Peyer's patch (tissue), 4 donors: ENCODE data around the gene RNF213. TPM values are rescaled to one million over a fixed set of nuclear protein-coding genes. Genes with fewer than 3 reads are reported as not detected.
"Not testable (repeated sequence)": the region's sequence is repeated elsewhere in the genome, so short reads cannot be mapped to it uniquely, and the experiment has no call there.

ENCODE experiments used
- DNase-seq, 3 donors: peaks; one replicate each; pipeline ENCODE4 v3.0.0-alpha.2; 2017 to 2019
- H3K27ac ChIP-seq, 4 donors: fragments of 200-600 bp; sonication (generic); one replicate each; pipeline ENCODE4 v1.5.1; 2016 to 2019
- H3K27me3 ChIP-seq, 2 donors: fragments of 200-600 bp; sonication (generic); one replicate each; pipeline ENCODE4 v1.5.1; 2019
- H3K36me3 ChIP-seq, 3 donors: fragments of 200-600 bp; sonication (generic); one replicate each; pipeline ENCODE4 v1.5.1; 2016 to 2019
- H3K4me1 ChIP-seq, 4 donors: fragments of 200-600 bp; sonication (generic); one replicate each; pipeline ENCODE4 v1.5.1; 2016 to 2019
- H3K4me3 ChIP-seq, 4 donors: fragments of 200-600 bp; sonication (generic); 1 replicate in 3 of 4; 2 replicates in 1 of 4; pipeline ENCODE4 v1.5.1; 2016 to 2019; ENCODE audit warnings: mild to moderate bottlenecking in 1 of 4
- H3K9me3 ChIP-seq, 4 donors: fragments of 200-600 bp; sonication (generic); one replicate each; pipeline ENCODE4 v1.5.1; 2016 to 2019; ENCODE audit warnings: mild to moderate bottlenecking in 1 of 4
- CTCF ChIP-seq, 6 experiments: fragments of 450-650 bp in 4 of 6; fragments of 200-600 bp in 2 of 6; sonication (generic) in 1 of 6; IDR thresholded peaks; one replicate each; pipeline ENCODE4 v1.5.1; 2017 to 2019; ENCODE audit warnings: antibody characterized with exemption in 6 of 6, mild to moderate bottlenecking in 3 of 6, moderate library complexity in 1 of 6
- POLR2A ChIP-seq, 2 donors: fragments of 450-650 bp; IDR thresholded peaks; one replicate each; pipeline ENCODE4 v1.5.1; 2017; ENCODE audit warnings: antibody characterized with exemption in 2 of 2, mild to moderate bottlenecking in 2 of 2, moderate library complexity in 2 of 2
- total RNA-seq, 4 donors: library from RNA; depleted of rRNA; stranded (reverse); fragments of >200 nt; gene quantifications; one replicate each; pipeline ENCODE4 v1.1.0, GENCODE V29; 2016

Gene RNF213
- total RNA-seq, 4 donors from 2014 or later = 187 to 404 (median 293) TPM

- Histone ChIP-seq H3K36me3 (no peaks in the 10 kb centered on the region), H3K27me3 (no peaks in the 10 kb centered on the region), H3K27ac (no peak overlapping the region), H3K9me3 (no peaks in the 10 kb centered on the region), H3K4me1 (no peaks in the 10 kb centered on the region), H3K4me3 (no peak overlapping the region)
- TF ChIP-seq POLR2A (IDR thresholded peaks at IDR 0.05) = no peak
- TF ChIP-seq CTCF (IDR thresholded peaks at IDR 0.05) = no peak
- DNase-seq = no peak
Observed at GRCh38 chr17:80402959-80403358, 142.3 kb downstream of the RNF213 start.

- Histone ChIP-seq H3K4me3 (no peak overlapping the region), H3K27me3 (no peaks in the 10 kb centered on the region), H3K9me3 (no peaks in the 10 kb centered on the region), H3K4me1 (no peaks in the 10 kb centered on the region), H3K36me3 (no peaks in the 10 kb centered on the region), H3K27ac (no peak overlapping the region)
- DNase-seq = no peak
- TF ChIP-seq CTCF (IDR thresholded peaks at IDR 0.05) (no peak), POLR2A (IDR thresholded peaks at IDR 0.05) (no peak)
Observed at GRCh38 chr17:80406146-80406545, 145.5 kb downstream of the RNF213 start.

GRCh38 chr17:80407917-80408316 lies 147.3 kb downstream of the RNF213 start:
- not testable (repeated sequence) for H3K36me3 ChIP-seq, H3K4me3 ChIP-seq, DNase-seq, H3K9me3 ChIP-seq, H3K27me3 ChIP-seq, H3K4me1 ChIP-seq, H3K27ac ChIP-seq

GRCh38 chr17:80408872-80409271 lies 148.2 kb downstream of the RNF213 start:
- Histone ChIP-seq H3K4me1 (peaks cover 0 to 5% (median 0%) of the 10 kb centered on the region in 4 donors), H3K4me3 (no peak overlapping the region), H3K27me3 (no peaks in the 10 kb centered on the region), H3K27ac (no peak overlapping the region), H3K36me3 (no peaks in the 10 kb centered on the region), H3K9me3 (no peaks in the 10 kb centered on the region)
- TF ChIP-seq POLR2A (IDR thresholded peaks at IDR 0.05) (no peak), CTCF (IDR thresholded peaks at IDR 0.05) (no peak)
- DNase-seq = no peak

GRCh38 chr17:80409626-80410025 lies 149.0 kb downstream of the RNF213 start:
- peaks cover 0 to 12% (median 2%) of the 10 kb centered on the region in 4 donors for H3K4me1 ChIP-seq
- no peak for DNase-seq
- no peak overlapping the region for H3K27ac ChIP-seq
- H3K36me3 ChIP-seq = no peaks in the 10 kb centered on the region
- no peak for TF ChIP-seq POLR2A (IDR thresholded peaks at IDR 0.05)
- no peak for TF ChIP-seq CTCF (IDR thresholded peaks at IDR 0.05)
- H3K4me3 ChIP-seq = no peak overlapping the region
- no peaks in the 10 kb centered on the region for H3K27me3 ChIP-seq
- H3K9me3 ChIP-seq = no peaks in the 10 kb centered on the region

- H3K36me3 ChIP-seq, H3K4me3 ChIP-seq, DNase-seq, H3K9me3 ChIP-seq, H3K27ac ChIP-seq, H3K27me3 ChIP-seq: not testable (repeated sequence)
- peaks cover 0 to 14% (median 3%) of the 10 kb centered on the region in 4 donors for H3K4me1 ChIP-seq
Observed at GRCh38 chr17:80410441-80411087, 149.9 kb downstream of the RNF213 start.
